AG04450 (cell line): ENCODE data around the gene DCXR. TPM values are rescaled to one million over a fixed set of nuclear protein-coding genes. Genes with fewer than 3 reads are reported as not detected.

ENCODE experiments used
- CTCF ChIA-PET: fragments of 300-600, 350-600 bp; formaldehyde crosslinking; extraction: SDS; loops from one replicate; lab custom pipeline; 2022; ENCODE audit warnings: antibody characterized with exemption, inconsistent platforms; lab: Charles Lee
- POLR2A ChIA-PET: fragments of 350-600 bp; formaldehyde crosslinking; extraction: SDS; loops from one replicate; lab custom pipeline; 2021; ENCODE audit warnings: antibody characterized with exemption, inconsistent platforms; lab: Yijun Ruan, JAX
- DNase-seq: peaks from one replicate; pipeline ENCODE4 v3.0.0-alpha.2; 2011; ENCODE audit warnings: low read depth, low spot score
- H3K27ac ChIP-seq: one replicate; pipeline ENCODE4 v1.5.1; 2012; ENCODE audit warnings: low read depth, low read length, control low read depth
- H3K27me3 ChIP-seq: one replicate; pipeline ENCODE4 v1.6.0; 2012; ENCODE audit warnings: low read length; ENCODE audit not compliant: control insufficient read depth, insufficient read depth
- H3K4me3 ChIP-seq: 2 replicates; pipeline ENCODE4 v1.5.1; 2011; ENCODE audit warnings: mild to moderate bottlenecking, low read depth, low read length, control low read depth
- H3K9me3 ChIP-seq: 2 replicates; pipeline ENCODE4 v1.5.1; 2012; ENCODE audit warnings: low read length; ENCODE audit not compliant: control insufficient read depth, insufficient read depth
- polyA plus RNA-seq: library from polyadenylated mRNA; depleted of rRNA; stranded (reverse); fragments of >200 nt; gene quantifications from 2 replicates; pipeline ENCODE4 v1.2.3, GENCODE V29; 2011; rRNA removed
- TF ChIP-seq, protein P1 (sequence below): IDR thresholded peaks from 2 replicates; pipeline ENCODE4 v1.5.1; 2011; ENCODE audit warnings: low read depth, low read length, control low read depth, inconsistent platforms

Gene DCXR
- polyA plus RNA-seq, 1 experiment: 35.5 TPM

DNA sequence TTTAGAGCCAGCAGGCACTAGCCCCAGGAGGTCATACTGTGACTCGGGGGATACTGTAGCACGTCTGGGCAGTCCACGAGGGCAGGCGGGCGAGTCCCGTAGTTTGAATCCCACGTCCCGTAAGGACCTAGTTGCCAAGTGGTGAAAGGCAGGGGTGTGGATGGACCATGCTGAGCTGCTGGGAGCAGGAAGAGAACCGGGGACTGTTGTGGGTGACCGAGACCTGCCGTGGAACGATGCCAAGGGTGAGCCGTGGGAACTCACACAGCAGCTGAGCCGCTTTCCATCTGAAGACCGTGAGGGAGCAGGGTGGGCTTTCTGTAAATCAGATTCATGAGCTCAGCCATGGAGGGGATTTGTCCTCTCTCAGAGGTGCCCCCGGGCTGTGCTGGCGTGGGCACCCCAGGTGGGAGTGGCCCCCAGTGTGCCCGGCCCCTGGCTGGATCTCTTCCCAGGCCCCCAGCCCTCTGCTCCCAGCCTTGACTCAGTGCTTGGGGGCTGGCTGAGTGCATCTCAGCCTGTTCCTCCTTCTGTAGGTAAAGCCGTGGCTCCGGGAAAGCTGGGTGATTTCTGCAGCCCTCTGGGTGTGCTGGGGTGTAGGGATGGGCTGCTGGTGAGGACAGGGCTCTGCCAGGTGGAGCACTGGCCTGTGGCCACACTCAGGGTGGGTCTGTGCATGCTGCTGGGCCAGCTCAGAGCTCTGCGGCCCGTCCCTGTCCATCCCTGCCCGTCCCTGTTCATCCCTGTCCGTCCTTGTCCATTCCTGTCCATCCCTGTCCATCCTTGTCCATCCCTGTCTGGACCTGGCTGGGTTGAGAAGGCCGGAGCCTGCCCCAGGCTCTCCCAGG, 46.4 kb downstream of the DCXR start:
- H3K27ac ChIP-seq: no peak overlapping the region
- CTCF ChIA-PET: no interaction called here
- TF ChIP-seq, protein P1, sequence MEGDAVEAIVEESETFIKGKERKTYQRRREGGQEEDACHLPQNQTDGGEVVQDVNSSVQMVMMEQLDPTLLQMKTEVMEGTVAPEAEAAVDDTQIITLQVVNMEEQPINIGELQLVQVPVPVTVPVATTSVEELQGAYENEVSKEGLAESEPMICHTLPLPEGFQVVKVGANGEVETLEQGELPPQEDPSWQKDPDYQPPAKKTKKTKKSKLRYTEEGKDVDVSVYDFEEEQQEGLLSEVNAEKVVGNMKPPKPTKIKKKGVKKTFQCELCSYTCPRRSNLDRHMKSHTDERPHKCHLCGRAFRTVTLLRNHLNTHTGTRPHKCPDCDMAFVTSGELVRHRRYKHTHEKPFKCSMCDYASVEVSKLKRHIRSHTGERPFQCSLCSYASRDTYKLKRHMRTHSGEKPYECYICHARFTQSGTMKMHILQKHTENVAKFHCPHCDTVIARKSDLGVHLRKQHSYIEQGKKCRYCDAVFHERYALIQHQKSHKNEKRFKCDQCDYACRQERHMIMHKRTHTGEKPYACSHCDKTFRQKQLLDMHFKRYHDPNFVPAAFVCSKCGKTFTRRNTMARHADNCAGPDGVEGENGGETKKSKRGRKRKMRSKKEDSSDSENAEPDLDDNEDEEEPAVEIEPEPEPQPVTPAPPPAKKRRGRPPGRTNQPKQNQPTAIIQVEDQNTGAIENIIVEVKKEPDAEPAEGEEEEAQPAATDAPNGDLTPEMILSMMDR: no peak
- H3K9me3 ChIP-seq: peaks cover 16% of the 10 kb centered on the region
- no peak for DNase-seq
- no peak overlapping the region for H3K4me3 ChIP-seq
- no peaks in the 10 kb centered on the region for H3K27me3 ChIP-seq
- POLR2A ChIA-PET: interaction anchor here (0.7 kb wide), 1 partner anchor 24 kb away, joined by 3 read pairs; no protein-coding TSS in a partner anchor

DNA sequence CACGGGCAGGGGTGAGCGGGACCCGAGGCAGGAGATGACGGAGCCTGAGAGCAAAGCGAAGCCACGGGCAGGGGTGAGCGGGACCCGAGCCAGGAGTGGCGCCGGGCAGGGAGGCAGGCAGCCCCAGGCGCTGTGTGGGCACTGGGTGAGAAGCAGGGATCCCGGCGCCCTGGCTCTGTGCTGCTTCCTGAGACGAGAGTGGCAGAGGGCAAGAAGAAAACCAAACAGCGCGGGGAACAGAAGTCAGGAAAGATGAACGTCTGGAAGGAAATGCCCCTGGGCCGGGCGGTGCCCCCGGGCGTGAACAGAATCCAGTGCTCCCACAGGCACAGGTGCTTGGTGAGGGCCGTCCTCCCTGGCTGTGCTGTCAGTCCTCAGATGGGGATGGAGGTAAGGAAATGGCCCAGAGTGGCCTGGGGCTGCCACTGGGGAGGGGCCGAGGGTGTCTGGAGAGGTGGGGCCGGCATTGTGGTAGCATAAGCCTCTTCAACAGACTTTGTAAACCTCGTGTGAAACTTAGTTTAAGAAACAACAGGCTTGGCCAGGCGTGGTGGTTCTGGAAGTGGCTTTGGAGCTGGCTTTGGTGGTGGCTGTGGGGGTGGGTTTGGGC, 50.2 kb downstream of the DCXR start:
- CTCF ChIA-PET: no interaction called here
- Histone ChIP-seq H3K27me3 (no peaks in the 10 kb centered on the region), H3K4me3 (no peak overlapping the region), H3K27ac (no peak overlapping the region), H3K9me3 (peaks cover 16% of the 10 kb centered on the region)
- no peak for DNase-seq
- POLR2A ChIA-PET: no interaction called here
- TF ChIP-seq, protein P1: no peak

DNA sequence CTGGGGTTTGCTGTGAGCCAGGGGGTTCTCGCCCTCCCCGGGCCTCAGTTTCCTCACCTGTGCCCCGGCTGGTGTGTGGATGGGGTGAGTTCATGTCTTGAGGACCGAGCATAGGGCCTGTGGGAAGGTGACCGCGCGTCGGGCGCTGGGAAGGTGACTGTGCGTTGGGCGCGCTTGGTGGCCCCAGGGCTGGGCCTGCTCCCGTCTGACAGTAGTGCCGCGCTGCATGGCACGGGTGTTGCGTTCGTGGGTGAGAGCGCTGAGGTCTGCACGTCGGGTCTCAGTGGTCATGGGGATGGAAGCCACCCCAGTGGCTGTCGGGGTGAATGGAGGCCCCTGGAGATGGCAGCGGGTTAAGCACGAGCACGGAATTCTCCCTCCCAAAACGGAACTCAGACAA, 50.9 kb downstream of the DCXR start:
- ChIA-PET POLR2A (no interaction called here), CTCF (interaction anchor here (0.5 kb wide), 1 partner anchor 930 kb away, joined by 4 read pairs; no protein-coding TSS in a partner anchor)
- DNase-seq: no peak
- TF ChIP-seq, protein P1: no peak
- no peaks in the 10 kb centered on the region for H3K27me3 ChIP-seq
- peaks cover 16% of the 10 kb centered on the region for H3K9me3 ChIP-seq
- H3K27ac ChIP-seq: no peak overlapping the region
- H3K4me3 ChIP-seq: no peak overlapping the region

Other genes starting within 250 kb of the DCXR start
- not detected in 2 replicates for gene GCGR, start 233.5 kb downstream of the DCXR start, polyA plus RNA-seq
- 63.2 and 88.2 TPM in 2 replicates for gene MCRIP1, start 204.4 kb downstream of the DCXR start, polyA plus RNA-seq
- gene PPP1R27, start 202.6 kb downstream of the DCXR start, polyA plus RNA-seq: not detected in 2 replicates
- 158 and 342 TPM in 2 replicates for gene P4HB, start 177.2 kb downstream of the DCXR start, polyA plus RNA-seq
- 62.2 and 78.6 TPM in 2 replicates for gene ARHGDIA, start 166.4 kb downstream of the DCXR start, polyA plus RNA-seq
- 57.7 and 57.8 TPM in 2 replicates for gene ALYREF, start 146.1 kb downstream of the DCXR start, polyA plus RNA-seq
- 213 and 233 TPM in 2 replicates for gene ANAPC11, start 146.0 kb downstream of the DCXR start, polyA plus RNA-seq
- gene NPB, start 135.5 kb downstream of the DCXR start, polyA plus RNA-seq: 0.20 and 0.30 TPM in 2 replicates
- gene PCYT2, start 126.3 kb downstream of the DCXR start, polyA plus RNA-seq: 25.2 and 31.8 TPM in 2 replicates
- 4.3 and 6.0 TPM in 2 replicates for gene SIRT7, start 119.5 kb downstream of the DCXR start, polyA plus RNA-seq
- gene MAFG, start 110.0 kb downstream of the DCXR start, polyA plus RNA-seq: 17.6 and 17.7 TPM in 2 replicates
- 103 and 154 TPM in 2 replicates for gene PYCR1, start 100.4 kb downstream of the DCXR start, polyA plus RNA-seq
- not detected in 2 replicates for gene MYADML2, start 90.5 kb downstream of the DCXR start, polyA plus RNA-seq
- 0.04 TPM in 1 of 2 replicates, not detected in the other for gene NOTUM, start 76.5 kb downstream of the DCXR start, polyA plus RNA-seq
- 7.1 and 8.8 TPM in 2 replicates for gene ASPSCR1, start 60.1 kb downstream of the DCXR start, polyA plus RNA-seq
- 32.5 and 42.2 TPM in 2 replicates for gene CENPX, start 14.8 kb downstream of the DCXR start, polyA plus RNA-seq
- 3.4 and 4.0 TPM in 2 replicates for gene LRRC45, start 14.4 kb downstream of the DCXR start, polyA plus RNA-seq
- 12.9 and 18.7 TPM in 2 replicates for gene RAC3, start 6.0 kb downstream of the DCXR start, polyA plus RNA-seq
- 11.8 and 14.1 TPM in 2 replicates for gene RFNG, start 14.1 kb upstream of the DCXR start, polyA plus RNA-seq
- gene GPS1, start 14.2 kb upstream of the DCXR start, polyA plus RNA-seq: 63.1 and 94.3 TPM in 2 replicates
- gene DUS1L, start 28.1 kb upstream of the DCXR start, polyA plus RNA-seq: 21.4 and 27.0 TPM in 2 replicates
- 6.2 and 9.6 TPM in 2 replicates for gene FASN, start 60.5 kb upstream of the DCXR start, polyA plus RNA-seq
- gene CCDC57, start 175.1 kb upstream of the DCXR start, polyA plus RNA-seq: 11.1 and 13.2 TPM in 2 replicates
- gene SLC16A3, start 191.3 kb upstream of the DCXR start, polyA plus RNA-seq: 61.7 and 80.3 TPM in 2 replicates
- 74.4 and 89.9 TPM in 2 replicates for gene CSNK1D, start 236.0 kb upstream of the DCXR start, polyA plus RNA-seq